ENCODE measurements around the gene ST3GAL5.

DNA sequence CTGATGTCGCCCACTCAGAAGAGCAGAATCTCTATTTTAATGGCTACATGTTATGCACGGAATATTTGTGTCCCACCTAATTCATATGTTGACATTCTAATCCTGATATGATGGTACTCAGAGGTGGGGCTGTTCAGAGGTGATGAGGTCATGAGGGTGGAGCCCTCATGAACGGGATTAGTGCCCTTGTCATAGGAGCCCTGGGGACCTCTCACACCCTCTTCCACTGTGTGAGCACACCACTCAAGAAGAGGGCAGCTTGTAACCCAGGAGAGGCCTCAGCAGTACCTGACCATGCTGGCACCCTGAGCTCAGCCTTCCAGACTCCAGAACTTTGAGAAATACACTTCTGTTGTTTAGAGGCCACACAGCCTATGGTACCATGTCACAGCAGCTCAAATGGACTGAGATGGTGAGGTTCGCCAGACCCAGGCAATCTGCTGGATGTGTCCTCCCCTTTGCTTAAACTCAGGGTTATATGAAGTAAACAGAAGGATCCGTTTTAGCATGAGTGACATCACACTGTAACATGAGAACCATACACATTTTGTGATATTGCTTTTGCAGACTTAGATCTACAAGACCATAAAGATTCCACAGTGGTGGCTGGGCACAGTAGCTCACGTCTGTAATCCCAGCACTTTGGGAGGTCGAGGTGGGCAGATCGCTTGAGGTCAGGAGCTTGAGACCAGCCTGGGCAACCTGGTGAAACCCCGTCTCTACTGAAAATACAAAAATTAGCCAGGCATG is 86.3 kb downstream of the ST3GAL5 start:
- TF ChIP-seq POLR2A (IDR thresholded peaks at IDR 0.05) = no peak
- TF ChIP-seq, protein P1, sequence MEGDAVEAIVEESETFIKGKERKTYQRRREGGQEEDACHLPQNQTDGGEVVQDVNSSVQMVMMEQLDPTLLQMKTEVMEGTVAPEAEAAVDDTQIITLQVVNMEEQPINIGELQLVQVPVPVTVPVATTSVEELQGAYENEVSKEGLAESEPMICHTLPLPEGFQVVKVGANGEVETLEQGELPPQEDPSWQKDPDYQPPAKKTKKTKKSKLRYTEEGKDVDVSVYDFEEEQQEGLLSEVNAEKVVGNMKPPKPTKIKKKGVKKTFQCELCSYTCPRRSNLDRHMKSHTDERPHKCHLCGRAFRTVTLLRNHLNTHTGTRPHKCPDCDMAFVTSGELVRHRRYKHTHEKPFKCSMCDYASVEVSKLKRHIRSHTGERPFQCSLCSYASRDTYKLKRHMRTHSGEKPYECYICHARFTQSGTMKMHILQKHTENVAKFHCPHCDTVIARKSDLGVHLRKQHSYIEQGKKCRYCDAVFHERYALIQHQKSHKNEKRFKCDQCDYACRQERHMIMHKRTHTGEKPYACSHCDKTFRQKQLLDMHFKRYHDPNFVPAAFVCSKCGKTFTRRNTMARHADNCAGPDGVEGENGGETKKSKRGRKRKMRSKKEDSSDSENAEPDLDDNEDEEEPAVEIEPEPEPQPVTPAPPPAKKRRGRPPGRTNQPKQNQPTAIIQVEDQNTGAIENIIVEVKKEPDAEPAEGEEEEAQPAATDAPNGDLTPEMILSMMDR (IDR thresholded peaks at IDR 0.05) = no peak

Data from adrenal gland (tissue), 5 donors.